HEK293T (cell line): ENCODE measurements around the gene VANGL1.

Source experiments
- CTCF ChIA-PET: fragments of 350-600 bp; formaldehyde crosslinking; extraction: SDS; loops from one replicate; lab custom pipeline; 2021; ENCODE audit warnings: antibody characterized with exemption, inconsistent platforms; lab: Yijun Ruan, JAX
- POLR2A ChIA-PET: fragments of 350-600 bp; formaldehyde crosslinking; extraction: SDS; loops from one replicate; lab custom pipeline; 2020; ENCODE audit warnings: antibody characterized with exemption, inconsistent platforms; lab: Yijun Ruan, JAX
- DNase-seq: peaks from one replicate; pipeline ENCODE4 v3.0.0; 2012; ENCODE audit warnings: mixed read lengths; ENCODE audit errors: extremely low spot score
- ARNT ChIP-seq: fragments of 450-650 bp; IDR thresholded peaks from 2 replicates; pipeline ENCODE4 v1.6.1; 2017; ENCODE audit warnings: mild to moderate bottlenecking
- BHLHE40 ChIP-seq: fragments of 450-650 bp; IDR thresholded peaks from 2 replicates; pipeline ENCODE4 v1.6.1; 2016; ENCODE audit warnings: mild to moderate bottlenecking, moderate library complexity, borderline replicate concordance
- CTBP1 ChIP-seq: fragments of 450-650 bp; IDR thresholded peaks from 2 replicates; pipeline ENCODE4 v1.6.1; 2016; ENCODE audit warnings: borderline replicate concordance
- ELF4 ChIP-seq: fragments of 450-650 bp; IDR thresholded peaks from 2 replicates; pipeline ENCODE4 v1.6.1; 2017; ENCODE audit warnings: antibody characterized with exemption
- FOXA1 ChIP-seq: fragments of 450-650 bp; IDR thresholded peaks from 2 replicates; pipeline ENCODE4 v1.6.1; 2016; ENCODE audit warnings: mild to moderate bottlenecking
- FOXK2 ChIP-seq: fragments of 450-650 bp; IDR thresholded peaks from 2 replicates; pipeline ENCODE4 v1.6.1; 2016; ENCODE audit warnings: mild to moderate bottlenecking
- FOXM1 ChIP-seq: fragments of 450-650 bp; IDR thresholded peaks from 2 replicates; pipeline ENCODE4 v1.6.1; 2017; ENCODE audit warnings: mild to moderate bottlenecking, borderline replicate concordance
- HDGF ChIP-seq: fragments of 450-650 bp; IDR thresholded peaks from 2 replicates; pipeline ENCODE4 v1.6.1; 2017; ENCODE audit warnings: antibody characterized with exemption, borderline replicate concordance
- L3MBTL2 ChIP-seq: fragments of 450-650 bp; conservative IDR thresholded peaks from 2 replicates; pipeline ENCODE4 v1.6.1; 2016; ENCODE audit warnings: mild to moderate bottlenecking
- LEF1 ChIP-seq: fragments of 450-650 bp; IDR thresholded peaks from 2 replicates; pipeline ENCODE4 v1.6.1; 2017; ENCODE audit warnings: mild to moderate bottlenecking, borderline replicate concordance
- NFRKB ChIP-seq: fragments of 450-650 bp; IDR thresholded peaks from 2 replicates; pipeline ENCODE4 v1.6.1; 2016; ENCODE audit warnings: mild to moderate bottlenecking, moderate library complexity
- PKNOX1 ChIP-seq: fragments of 450-650 bp; IDR thresholded peaks from 2 replicates; pipeline ENCODE4 v1.6.1; 2016
- SP1 ChIP-seq: fragments of 450-650 bp; IDR thresholded peaks from 2 replicates; pipeline ENCODE4 v1.6.1; 2017
- SUZ12 ChIP-seq: fragments of 450-650 bp; IDR thresholded peaks from 2 replicates; pipeline ENCODE4 v1.6.1; 2016; ENCODE audit warnings: mild to moderate bottlenecking
- TARDBP ChIP-seq: fragments of 450-650 bp; IDR thresholded peaks from 2 replicates; pipeline ENCODE4 v1.6.1; 2016
- ZNF384 ChIP-seq: fragments of 450-650 bp; IDR thresholded peaks from 2 replicates; pipeline ENCODE4 v1.6.1; 2016

The VANGL1 gene

GRCh38 chr1:115705963-115706362, 64.2 kb downstream of the VANGL1 start:
- ChIA-PET POLR2A (interaction anchor here (1.4 kb wide), 1 partner anchor 57 kb away, joined by 3 read pairs; no protein-coding TSS in a partner anchor), CTCF (interaction anchor here (0.6 to 2.6 kb wide), 25 partner anchors 7 to 565 kb away, joined by 3 to 41 read pairs (median 5); no protein-coding TSS in a partner anchor)
- TF ChIP-seq PKNOX1 (no peak), BHLHE40 (no peak), FOXA1 (no peak), TARDBP (no peak), SUZ12 (no peak), SP1 (no peak), NFRKB (no peak), FOXM1 (no peak), LEF1 (no peak), HDGF (no peak), CTBP1 (no peak), ZNF384 (no peak), FOXK2 (no peak)
- no peak for DNase-seq

GRCh38 chr1:115706587-115707425, 65.0 kb downstream of the VANGL1 start:
- CTCF ChIA-PET: interaction anchor here (0.6 to 2.6 kb wide), 42 partner anchors 8 to 1075 kb away, joined by 3 to 41 read pairs (median 4); no protein-coding TSS in a partner anchor
- POLR2A ChIA-PET: interaction anchor here (1.2 to 1.4 kb wide), 2 partner anchors 58 to 63 kb away, joined by 3 read pairs; no protein-coding TSS in a partner anchor
- peak; percentile 67 for DNase-seq
- TF ChIP-seq PKNOX1 (no peak), CTBP1 (no peak), HDGF (no peak), ARNT (no peak), NFRKB (no peak), TARDBP (no peak), BHLHE40 (no peak), FOXA1 (no peak), SP1 (no peak), ZNF384 (no peak), L3MBTL2 (no peak), FOXM1 (no peak), SUZ12 (no peak), LEF1 (no peak), ELF4 (no peak), FOXK2 (no peak)

GRCh38 chr1:115710859-115711624, 69.3 kb downstream of the VANGL1 start:
- CTCF ChIA-PET: no interaction called here
- DNase-seq: no peak

GRCh38 chr1:115712911-115713609, 71.3 kb downstream of the VANGL1 start:
- POLR2A ChIA-PET: no interaction called here
- no peak for DNase-seq
- CTCF ChIA-PET: interaction anchor here (0.7 to 1.3 kb wide), 2 partner anchors 52 to 104 kb away, joined by 3 read pairs; no protein-coding TSS in a partner anchor
- TF ChIP-seq PKNOX1 (no peak), FOXA1 (no peak), TARDBP (no peak), ARNT (no peak), FOXM1 (no peak), SUZ12 (no peak), BHLHE40 (no peak), SP1 (no peak), NFRKB (no peak), FOXK2 (no peak), L3MBTL2 (no peak), LEF1 (no peak), ELF4 (no peak), HDGF (no peak), ZNF384 (no peak)

More at GRCh38 chr1:115710859-115711624, 69.3 kb downstream of the VANGL1 start:
- TF ChIP-seq ARNT (no peak), NFRKB (no peak), FOXM1 (no peak), LEF1 (no peak), BHLHE40 (no peak), CTBP1 (no peak), PKNOX1 (no peak), SUZ12 (no peak), ELF4 (no peak), FOXK2 (no peak), SP1 (no peak), L3MBTL2 (no peak), ZNF384 (no peak), FOXA1 (no peak), HDGF (no peak), TARDBP (no peak)
- POLR2A ChIA-PET: no interaction called here
